ENCODE measurements around the gene NOTO. TPM values are rescaled to one million over a fixed set of nuclear protein-coding genes. Genes with fewer than 3 reads are reported as not detected.

Gene NOTO, protein sequence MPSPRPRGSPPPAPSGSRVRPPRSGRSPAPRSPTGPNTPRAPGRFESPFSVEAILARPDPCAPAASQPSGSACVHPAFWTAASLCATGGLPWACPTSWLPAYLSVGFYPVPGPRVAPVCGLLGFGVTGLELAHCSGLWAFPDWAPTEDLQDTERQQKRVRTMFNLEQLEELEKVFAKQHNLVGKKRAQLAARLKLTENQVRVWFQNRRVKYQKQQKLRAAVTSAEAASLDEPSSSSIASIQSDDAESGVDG
- total RNA-seq (ENCODE audit: low replicate concordance) = not detected in 2 replicates

DNA sequence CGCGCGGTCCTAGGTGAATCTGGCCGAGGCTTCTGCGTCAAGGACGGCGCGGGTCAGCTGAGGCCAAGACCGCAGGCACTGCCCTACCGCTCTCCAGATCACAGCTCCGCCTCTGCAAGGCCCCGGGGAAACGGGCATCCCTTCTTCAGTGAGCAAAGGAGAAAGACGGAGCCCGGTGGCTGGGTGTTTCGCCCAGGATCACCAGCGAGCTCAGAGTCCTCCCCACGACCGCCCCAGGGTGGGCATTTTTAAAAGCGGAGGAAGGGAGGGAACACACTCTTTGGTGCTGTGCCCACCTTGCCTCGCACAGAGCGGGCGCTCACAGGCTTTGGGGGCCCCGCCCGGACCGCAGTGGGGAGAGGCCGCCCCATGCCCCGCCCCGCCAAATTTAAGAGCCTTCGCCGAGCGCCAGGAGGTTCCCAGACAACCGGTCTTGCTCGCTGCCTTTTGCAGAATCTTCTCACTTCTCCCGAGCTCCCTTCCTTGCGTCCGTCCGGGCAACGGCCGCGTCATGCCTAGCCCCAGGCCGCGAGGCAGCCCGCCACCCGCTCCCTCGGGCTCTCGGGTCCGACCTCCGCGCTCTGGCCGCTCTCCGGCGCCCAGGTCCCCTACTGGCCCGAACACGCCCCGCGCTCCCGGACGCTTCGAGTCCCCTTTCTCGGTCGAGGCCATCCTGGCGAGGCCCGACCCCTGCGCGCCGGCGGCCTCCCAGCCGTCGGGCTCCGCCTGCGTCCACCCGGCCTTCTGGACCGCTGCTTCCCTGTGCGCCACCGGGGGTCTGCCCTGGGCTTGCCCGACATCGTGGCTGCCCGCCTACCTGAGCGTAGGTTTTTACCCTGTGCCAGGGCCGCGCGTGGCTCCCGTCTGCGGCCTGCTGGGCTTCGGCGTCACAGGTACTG, at the start of gene NOTO:
Gene NOTO (plus strand): TSS at position 419 of the 899 bp plus-strand sequence. CDS start 93 bp downstream, at position 512.
- peaks cover 2% of the 10 kb centered on the region for H3K4me1 Mint-ChIP-seq
- Histone ChIP-seq H3F3A (ENCODE audit: low read depth) (peaks cover 7% of the 10 kb centered on the region), H3K27me3 (peaks cover 94% of the 10 kb centered on the region), H3K9ac (no peak within 1 kb of the TSS), H3K4me3 (peak within 1 kb of the TSS; percentile 31), H4K20me1 (ENCODE audit: low read depth) (peaks cover 9% of the 10 kb centered on the region), H3K79me2 (ENCODE audit: low read depth) (no peaks in the 10 kb centered on the region), H3K36me3 (no peaks in the 10 kb centered on the region), H3K4me1 (no peaks in the 10 kb centered on the region), H3K27ac (no peak within 1 kb of the TSS), H2AFZ (replicated peaks) (peak within 1 kb of the TSS; percentile 86), H3K9me3 (ENCODE audit: low read depth) (no peaks in the 10 kb centered on the region), H3K4me2 (peak within 1 kb of the TSS; percentile 75)
- TF ChIP-seq EZH2 (IDR thresholded peaks at IDR 0.05) (peak; percentile 100), EZH2phosphoT487 (IDR thresholded peaks at IDR 0.05) (peak; percentile 100)
- TF ChIP-seq, protein P1, sequence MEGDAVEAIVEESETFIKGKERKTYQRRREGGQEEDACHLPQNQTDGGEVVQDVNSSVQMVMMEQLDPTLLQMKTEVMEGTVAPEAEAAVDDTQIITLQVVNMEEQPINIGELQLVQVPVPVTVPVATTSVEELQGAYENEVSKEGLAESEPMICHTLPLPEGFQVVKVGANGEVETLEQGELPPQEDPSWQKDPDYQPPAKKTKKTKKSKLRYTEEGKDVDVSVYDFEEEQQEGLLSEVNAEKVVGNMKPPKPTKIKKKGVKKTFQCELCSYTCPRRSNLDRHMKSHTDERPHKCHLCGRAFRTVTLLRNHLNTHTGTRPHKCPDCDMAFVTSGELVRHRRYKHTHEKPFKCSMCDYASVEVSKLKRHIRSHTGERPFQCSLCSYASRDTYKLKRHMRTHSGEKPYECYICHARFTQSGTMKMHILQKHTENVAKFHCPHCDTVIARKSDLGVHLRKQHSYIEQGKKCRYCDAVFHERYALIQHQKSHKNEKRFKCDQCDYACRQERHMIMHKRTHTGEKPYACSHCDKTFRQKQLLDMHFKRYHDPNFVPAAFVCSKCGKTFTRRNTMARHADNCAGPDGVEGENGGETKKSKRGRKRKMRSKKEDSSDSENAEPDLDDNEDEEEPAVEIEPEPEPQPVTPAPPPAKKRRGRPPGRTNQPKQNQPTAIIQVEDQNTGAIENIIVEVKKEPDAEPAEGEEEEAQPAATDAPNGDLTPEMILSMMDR (IDR thresholded peaks at IDR 0.05) = peak; percentile 2
- DNase-seq (ENCODE audit: low spot score) = peak; percentile 63
- peak within 1 kb of the TSS; percentile 51 for H3K4me3 Mint-ChIP-seq
- H3K27me3 Mint-ChIP-seq (ENCODE audit: insufficient read depth, low read depth) = peaks cover 68% of the 10 kb centered on the region
- H3K27ac Mint-ChIP-seq = no peak within 1 kb of the TSS
- H3K36me3 Mint-ChIP-seq = peaks cover 1% of the 10 kb centered on the region
- H3K9me3 Mint-ChIP-seq = peaks cover 6% of the 10 kb centered on the region

DNA sequence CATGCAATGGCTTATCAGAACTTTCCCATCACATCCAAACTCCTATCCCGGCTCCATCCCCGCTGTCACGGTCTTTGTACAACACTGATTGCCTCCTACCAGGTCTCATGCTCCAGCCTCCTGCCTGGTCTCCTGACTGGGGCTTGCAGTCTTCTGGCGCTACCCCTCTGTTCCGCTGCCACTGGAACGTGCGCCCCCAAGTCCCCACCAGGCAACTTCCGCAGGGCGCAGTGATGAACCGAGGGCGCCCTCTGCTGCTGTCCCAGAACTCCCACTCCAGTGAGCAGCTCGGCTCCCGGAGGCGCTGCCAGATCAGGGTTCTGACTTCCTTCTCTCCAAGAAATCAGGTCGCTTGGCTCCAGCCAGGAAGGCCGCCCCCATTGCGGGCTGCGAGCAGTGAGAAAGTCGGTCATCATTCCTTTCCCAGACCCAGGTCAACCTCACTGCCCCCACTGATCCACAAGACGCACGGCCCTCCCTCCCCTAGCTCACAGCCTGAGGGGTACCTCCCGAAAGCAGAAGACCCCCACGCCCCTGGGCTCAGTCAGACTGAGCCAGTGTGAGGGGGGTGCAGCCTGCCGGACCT, 45.7 kb upstream of the NOTO start:
- DNase-seq (ENCODE audit: low spot score) = peak; percentile 87
- Histone ChIP-seq H3K27ac (no peak overlapping the region), H3F3A (ENCODE audit: low read depth) (no peaks in the 10 kb centered on the region), H3K4me2 (peak overlapping the region; percentile 69), H3K9me3 (ENCODE audit: low read depth) (no peaks in the 10 kb centered on the region), H4K20me1 (ENCODE audit: low read depth) (no peaks in the 10 kb centered on the region), H3K27me3 (peaks cover 23% of the 10 kb centered on the region), H2AFZ (replicated peaks) (peak overlapping the region; percentile 64), H3K36me3 (no peaks in the 10 kb centered on the region), H3K4me1 (no peaks in the 10 kb centered on the region), H3K9ac (no peak overlapping the region), H3K79me2 (ENCODE audit: low read depth) (no peaks in the 10 kb centered on the region), H3K4me3 (peak overlapping the region; percentile 22)
- H3K36me3 Mint-ChIP-seq = no peaks in the 10 kb centered on the region
- H3K4me3 Mint-ChIP-seq = peak overlapping the region; percentile 37
- peaks cover 8% of the 10 kb centered on the region for H3K27me3 Mint-ChIP-seq (ENCODE audit: insufficient read depth, low read depth)
- TF ChIP-seq EZH2 (IDR thresholded peaks at IDR 0.05) (no peak), EZH2phosphoT487 (IDR thresholded peaks at IDR 0.05) (no peak)
- TF ChIP-seq, protein P1 (IDR thresholded peaks at IDR 0.05) = peak; percentile 89
- no peak overlapping the region for H3K27ac Mint-ChIP-seq
- peaks cover 5% of the 10 kb centered on the region for H3K9me3 Mint-ChIP-seq
- no peaks in the 10 kb centered on the region for H3K4me1 Mint-ChIP-seq

DNA sequence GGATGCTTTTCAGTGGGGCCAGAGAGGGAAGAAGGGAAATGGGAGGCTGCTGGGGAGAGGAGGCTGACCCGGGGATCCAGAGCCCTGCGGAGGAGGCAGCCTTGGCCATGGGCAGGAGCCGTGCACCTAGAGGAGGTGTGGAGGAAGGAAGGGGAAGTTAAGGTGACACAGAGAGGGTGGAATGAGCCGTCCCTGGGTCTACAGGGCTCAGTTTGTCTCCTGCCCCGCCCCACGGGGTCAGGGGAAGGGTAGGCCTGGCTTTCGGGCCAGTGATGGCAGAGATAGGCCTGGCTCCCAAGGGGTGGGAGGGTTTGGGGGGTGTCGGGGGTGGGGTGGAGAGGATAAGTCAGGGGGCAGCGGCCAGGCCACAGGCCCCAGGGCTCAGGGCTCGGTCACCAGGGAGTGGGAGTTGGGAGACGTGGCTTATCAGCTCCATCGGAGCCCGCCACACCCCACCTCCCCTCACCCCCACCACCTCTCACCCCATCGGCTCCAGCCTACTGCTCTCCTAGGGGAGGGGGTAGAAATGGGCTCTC, 39.5 kb upstream of the NOTO start:
- Histone ChIP-seq H3K4me2 (no peak overlapping the region), H3F3A (ENCODE audit: low read depth) (no peaks in the 10 kb centered on the region), H3K36me3 (no peaks in the 10 kb centered on the region), H3K27ac (no peak overlapping the region), H3K4me1 (no peaks in the 10 kb centered on the region), H3K79me2 (ENCODE audit: low read depth) (no peaks in the 10 kb centered on the region), H3K27me3 (peaks cover 10% of the 10 kb centered on the region), H3K9me3 (ENCODE audit: low read depth) (no peaks in the 10 kb centered on the region), H3K9ac (no peak overlapping the region), H4K20me1 (ENCODE audit: low read depth) (no peaks in the 10 kb centered on the region), H3K4me3 (no peak overlapping the region), H2AFZ (replicated peaks) (no peak overlapping the region)
- no peaks in the 10 kb centered on the region for H3K9me3 Mint-ChIP-seq
- TF ChIP-seq, protein P1 (IDR thresholded peaks at IDR 0.05) = no peak
- TF ChIP-seq EZH2phosphoT487 (IDR thresholded peaks at IDR 0.05) (no peak), EZH2 (IDR thresholded peaks at IDR 0.05) (no peak)
- no peaks in the 10 kb centered on the region for H3K36me3 Mint-ChIP-seq
- H3K4me1 Mint-ChIP-seq = peaks cover 2% of the 10 kb centered on the region
- H3K27ac Mint-ChIP-seq = no peak overlapping the region
- H3K27me3 Mint-ChIP-seq (ENCODE audit: insufficient read depth, low read depth) = peaks cover 2% of the 10 kb centered on the region
- no peak overlapping the region for H3K4me3 Mint-ChIP-seq
- no peak for DNase-seq (ENCODE audit: low spot score)
